GM19025 (cell line): ENCODE data around the gene NUFIP2.
"Not testable (repeated sequence)": the region's sequence is repeated elsewhere in the genome, so short reads cannot be mapped to it uniquely, and the experiment has no call there.

Experiments used
- ATAC-seq: cut with Tn5 transposase; IDR thresholded peaks from one replicate; pipeline ENCODE4 v1.9.1; 2021; ENCODE audit warnings: mild to moderate bottlenecking, low read depth, moderate library complexity; ENCODE audit not compliant: unreplicated experiment

NUFIP2 gene

GRCh38 chr17:29283496-29283895 is 10.5 kb downstream of the NUFIP2 start:
- no peak for ATAC-seq

GRCh38 chr17:29279397-29280070 is 14.4 kb downstream of the NUFIP2 start:
- ATAC-seq = no peak

GRCh38 chr17:29278692-29279091 is 15.3 kb downstream of the NUFIP2 start:
- no peak for ATAC-seq

- ATAC-seq = no peak
Measured at GRCh38 chr17:29273924-29274323, 20.0 kb downstream of the NUFIP2 start.

GRCh38 chr17:29271980-29272379 is 22.0 kb downstream of the NUFIP2 start:
- not testable (repeated sequence) for ATAC-seq

GRCh38 chr17:29263916-29264315 is 30.0 kb downstream of the NUFIP2 start:
- no peak for ATAC-seq

GRCh38 chr17:29257756-29258155 is 36.2 kb downstream of the NUFIP2 start:
- no peak for ATAC-seq

- ATAC-seq = no peak
Measured at GRCh38 chr17:29256735-29257466, 37.0 kb downstream of the NUFIP2 start.

GRCh38 chr17:29255926-29256522 is 37.9 kb downstream of the NUFIP2 start:
- no peak for ATAC-seq

- no peak for ATAC-seq
Measured at GRCh38 chr17:29253037-29253436, 40.9 kb downstream of the NUFIP2 start.

- ATAC-seq = no peak
Measured at GRCh38 chr17:29252101-29252791, 41.7 kb downstream of the NUFIP2 start.

GRCh38 chr17:29251184-29251583 is 42.8 kb downstream of the NUFIP2 start:
- no peak for ATAC-seq

GRCh38 chr17:29250666-29251065 is 43.3 kb downstream of the NUFIP2 start:
- no peak for ATAC-seq

GRCh38 chr17:29248845-29249244 is 45.1 kb downstream of the NUFIP2 start:
- ATAC-seq = no peak

GRCh38 chr17:29247219-29247618 is 46.7 kb downstream of the NUFIP2 start:
- no peak for ATAC-seq

- ATAC-seq = no peak
Measured at GRCh38 chr17:29246628-29247027, 47.3 kb downstream of the NUFIP2 start, which contains the start of gene CRYBA1. Gene CRYBA1 (plus strand): TSS chr17:29246859. CDS start chr17:29246864, 5 bp downstream.

GRCh38 chr17:29245401-29245800 is 48.5 kb downstream of the NUFIP2 start:
- no peak for ATAC-seq

GRCh38 chr17:29243792-29244191 is 50.2 kb downstream of the NUFIP2 start:
- no peak for ATAC-seq

GRCh38 chr17:29242790-29243189 is 51.2 kb downstream of the NUFIP2 start:
- ATAC-seq = no peak

- no peak for ATAC-seq
Measured at GRCh38 chr17:29242051-29242450, 51.9 kb downstream of the NUFIP2 start.
